Left ventricle myocardium inferior (tissue), 1 donor: ENCODE results near the gene FNDC3B. TPM values are rescaled to one million over a fixed set of nuclear protein-coding genes. Genes with fewer than 3 reads are reported as not detected.

Source experiments
- DNase-seq: peaks from one replicate; pipeline ENCODE4 v3.0.0-alpha.2; 2020
- H3K27ac ChIP-seq: fragments of 200-600 bp; replicated peaks from 2 replicates; pipeline ENCODE4 v1.8.0; 2021
- H3K27me3 ChIP-seq: fragments of 200-600 bp; 2 replicates; pipeline ENCODE4 v1.8.0; 2021; ENCODE audit warnings: low read depth
- H3K36me3 ChIP-seq: fragments of 200-600 bp; 2 replicates; pipeline ENCODE4 v1.8.0; 2021
- H3K4me1 ChIP-seq: fragments of 200-600 bp; 2 replicates; pipeline ENCODE4 v1.8.0; 2021
- H3K4me3 ChIP-seq: fragments of 200-600 bp; 2 replicates; pipeline ENCODE4 v1.8.0; 2021; ENCODE audit warnings: mild to moderate bottlenecking, moderate library complexity
- H3K9me3 ChIP-seq: fragments of 200-600 bp; replicated peaks from 2 replicates; pipeline ENCODE4 v1.8.0; 2021
- CTCF ChIP-seq: fragments of 200-600 bp; IDR thresholded peaks from 2 replicates; pipeline ENCODE4 v1.8.0; 2021; ENCODE audit warnings: antibody characterized with exemption, mild to moderate bottlenecking, borderline replicate concordance
- intact Hi-C: fragments of 100-400 bp; cut with micrococcal nuclease; formaldehyde crosslinking; loops from one replicate; pipeline ENCODE4 v1.11.0; 2022
- total RNA-seq: library from RNA; stranded (reverse); fragmentation: NEBNext Ultra II Directional; extraction: Animal tissue kit (Norgen Biotek cat#: 25700); gene quantifications from one replicate; pipeline ENCODE4 v1.2.1, GENCODE V29; 2021
- donor health status: DM: no; HTN: yes; CAD: no; lungs with severe emphysema.

The FNDC3B gene
- total RNA-seq, 1 donor from 2014 or later = 75.7 TPM

DNA sequence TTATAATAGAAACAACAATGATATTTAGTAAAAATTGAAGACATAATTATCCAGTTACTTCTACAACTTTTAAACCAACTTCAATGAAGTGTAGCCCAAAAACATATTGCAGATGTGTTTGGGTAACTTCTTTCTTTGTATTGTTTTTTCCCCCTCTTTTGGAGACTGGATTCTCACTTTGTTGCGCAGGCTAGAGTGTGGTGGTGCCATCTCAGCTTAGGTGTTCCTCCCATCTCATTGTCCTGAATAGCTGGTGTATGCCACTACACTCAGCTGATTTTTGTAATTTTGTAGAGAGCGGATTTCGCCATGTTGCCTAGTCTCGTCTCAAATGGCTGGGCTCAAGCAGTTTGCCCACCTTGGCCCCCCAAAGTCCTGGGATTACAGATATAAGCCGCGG is 148.1 kb downstream of the FNDC3B start:
- H3K27me3 ChIP-seq = no peaks in the 10 kb centered on the region
- H3K4me3 ChIP-seq = no peak overlapping the region
- H3K27ac ChIP-seq = no peak overlapping the region
- DNase-seq = no peak
- peaks cover 55% of the 10 kb centered on the region for H3K4me1 ChIP-seq
- TF ChIP-seq CTCF = no peak
- intact Hi-C loops = no loop called here
- H3K36me3 ChIP-seq = no peaks in the 10 kb centered on the region
- H3K9me3 ChIP-seq = no peaks in the 10 kb centered on the region

- no peak overlapping the region for H3K4me3 ChIP-seq
- H3K9me3 ChIP-seq = no peaks in the 10 kb centered on the region
- no peak overlapping the region for H3K27ac ChIP-seq
- intact Hi-C loops = no loop called here
- H3K27me3 ChIP-seq = no peaks in the 10 kb centered on the region
- no peak for TF ChIP-seq CTCF
- peaks cover 48% of the 10 kb centered on the region for H3K4me1 ChIP-seq
- no peak for DNase-seq
- no peaks in the 10 kb centered on the region for H3K36me3 ChIP-seq
Observed at GRCh38 chr3:172188511-172188910, 149.1 kb downstream of the FNDC3B start.

GRCh38 chr3:172189213-172189612 is 149.8 kb downstream of the FNDC3B start:
- Histone ChIP-seq H3K27ac (no peak overlapping the region), H3K4me1 (peaks cover 44% of the 10 kb centered on the region)
- intact Hi-C loops = no loop called here

DNA sequence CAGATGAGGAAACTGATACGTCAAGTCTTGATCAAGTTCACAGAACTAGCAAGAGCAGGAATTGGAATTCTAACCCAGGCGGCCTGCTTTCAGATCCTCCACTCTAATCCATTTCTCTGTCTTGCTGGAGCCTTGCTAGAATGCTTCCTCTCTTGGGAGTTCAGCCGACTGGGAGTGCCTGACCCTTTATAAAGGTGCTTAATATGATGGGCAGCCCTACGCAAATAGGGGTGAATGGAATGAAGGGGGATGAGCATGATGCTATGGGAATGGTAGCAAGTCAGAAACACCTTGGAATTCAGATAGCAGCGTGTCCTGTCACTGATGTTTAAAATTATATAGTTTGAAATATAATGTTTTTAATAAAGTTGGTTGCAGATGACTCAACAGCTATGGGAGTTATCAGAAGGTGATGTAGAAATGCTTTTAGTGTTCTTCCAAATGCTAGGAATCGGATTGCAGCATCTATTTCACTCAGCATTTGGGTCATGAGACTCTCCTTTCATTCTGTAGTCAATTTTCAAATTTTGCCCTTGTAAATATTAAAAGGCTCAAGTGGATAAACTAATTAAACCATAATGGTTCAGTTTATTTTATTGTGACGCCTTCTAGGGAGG is 150.7 kb downstream of the FNDC3B start:
- no peaks in the 10 kb centered on the region for H3K27me3 ChIP-seq
- TF ChIP-seq CTCF = no peak
- no peak overlapping the region for H3K27ac ChIP-seq
- no peaks in the 10 kb centered on the region for H3K36me3 ChIP-seq
- intact Hi-C loops = no loop called here
- H3K9me3 ChIP-seq = no peaks in the 10 kb centered on the region
- no peak for DNase-seq
- no peak overlapping the region for H3K4me3 ChIP-seq
- H3K4me1 ChIP-seq = peaks cover 44% of the 10 kb centered on the region

More at GRCh38 chr3:172189213-172189612, 149.8 kb downstream of the FNDC3B start:
- no peak for DNase-seq
- H3K27me3 ChIP-seq = no peaks in the 10 kb centered on the region
- no peaks in the 10 kb centered on the region for H3K36me3 ChIP-seq
- no peak for TF ChIP-seq CTCF
- H3K4me3 ChIP-seq = no peak overlapping the region
- no peaks in the 10 kb centered on the region for H3K9me3 ChIP-seq

DNA sequence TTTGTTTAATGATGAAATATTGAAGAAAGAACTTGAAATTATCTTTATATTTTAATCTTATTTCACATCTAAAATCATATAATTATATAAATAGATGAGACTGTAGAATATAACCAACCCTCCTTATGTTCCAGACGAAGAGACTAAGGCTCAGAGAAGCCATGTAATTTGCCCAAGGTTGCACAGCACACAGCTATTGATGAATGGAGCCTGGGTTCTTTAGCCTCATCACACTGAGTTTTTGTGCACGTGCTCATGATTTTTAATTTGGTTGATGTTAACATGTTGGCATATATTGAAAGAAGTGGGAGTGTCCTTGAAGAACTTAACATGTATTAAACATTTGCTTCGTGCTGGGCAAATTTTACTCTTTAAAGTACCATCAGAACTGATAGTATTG is 151.6 kb downstream of the FNDC3B start:
- Histone ChIP-seq H3K36me3 (no peaks in the 10 kb centered on the region), H3K9me3 (no peaks in the 10 kb centered on the region), H3K4me1 (peaks cover 44% of the 10 kb centered on the region), H3K4me3 (no peak overlapping the region), H3K27ac (no peak overlapping the region), H3K27me3 (no peaks in the 10 kb centered on the region)
- intact Hi-C loops = no loop called here
- no peak for DNase-seq
- no peak for TF ChIP-seq CTCF
